ENCODE results near the gene IFT27. TPM values are rescaled to one million over a fixed set of nuclear protein-coding genes. Genes with fewer than 3 reads are reported as not detected.
"Not testable (repeated sequence)": the region's sequence is repeated elsewhere in the genome, so short reads cannot be mapped to it uniquely, and the experiment has no call there.

IFT27 gene
- total RNA-seq, 1 experiment from 2014 or later = 22.6 TPM

- Histone ChIP-seq H3K36me3 (no peaks in the 10 kb centered on the region), H3K27me3 (replicated peaks) (peaks cover 20% of the 10 kb centered on the region; the same call in 1 of the 2 replicates), H3K4me3 (no peak overlapping the region), H3K9me3 (replicated peaks) (no peaks in the 10 kb centered on the region), H3K27ac (no peak overlapping the region), H3K4me1 (replicated peaks) (no peaks in the 10 kb centered on the region)
- DNase-seq (ENCODE audit: low read depth in 1 of 2, low spot score in 2 of 2) = no peak
These were observed 19.9 kb downstream of the IFT27 start for GRCh38 chr22:36756031-36756430.

- no peaks in the 10 kb centered on the region for H3K4me1 ChIP-seq (replicated peaks)
- peaks cover 23% of the 10 kb centered on the region for H3K27me3 ChIP-seq (replicated peaks)
- no peaks in the 10 kb centered on the region for H3K36me3 ChIP-seq
- H3K27ac ChIP-seq = no peak overlapping the region
- DNase-seq (ENCODE audit: low read depth in 1 of 2, low spot score in 2 of 2) = no peak
- H3K9me3 ChIP-seq (replicated peaks) = no peaks in the 10 kb centered on the region
- H3K4me3 ChIP-seq = no peak overlapping the region
These were observed 20.6 kb downstream of the IFT27 start for GRCh38 chr22:36755316-36755715.

DNA sequence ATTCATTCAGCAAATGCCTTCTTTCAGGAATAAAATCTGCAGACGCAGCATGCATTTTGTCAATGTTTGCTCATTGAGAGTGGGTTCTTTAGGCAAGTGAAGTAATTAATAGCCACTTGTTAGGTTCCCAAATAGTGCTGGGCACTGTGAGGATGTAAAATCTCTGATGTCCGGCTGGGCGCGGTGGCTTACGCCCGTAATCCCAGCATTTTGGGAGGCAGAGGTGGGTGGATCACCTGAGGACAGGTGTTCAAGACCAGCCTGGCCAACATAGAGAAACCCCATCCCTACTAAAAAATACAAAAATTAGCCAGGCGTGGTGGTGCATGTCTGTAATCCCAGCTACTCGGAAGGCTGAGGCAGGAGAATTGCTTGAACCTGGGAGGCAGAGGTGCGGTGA lies 21.0 kb downstream of the IFT27 start:
- not testable (repeated sequence) for H3K27ac ChIP-seq; H3K4me1 ChIP-seq (replicated peaks); H3K36me3 ChIP-seq; H3K4me3 ChIP-seq; DNase-seq (ENCODE audit: low read depth in 1 of 2, low spot score in 2 of 2); H3K9me3 ChIP-seq (replicated peaks)
- H3K27me3 ChIP-seq (replicated peaks) = peaks cover 26% of the 10 kb centered on the region

DNA sequence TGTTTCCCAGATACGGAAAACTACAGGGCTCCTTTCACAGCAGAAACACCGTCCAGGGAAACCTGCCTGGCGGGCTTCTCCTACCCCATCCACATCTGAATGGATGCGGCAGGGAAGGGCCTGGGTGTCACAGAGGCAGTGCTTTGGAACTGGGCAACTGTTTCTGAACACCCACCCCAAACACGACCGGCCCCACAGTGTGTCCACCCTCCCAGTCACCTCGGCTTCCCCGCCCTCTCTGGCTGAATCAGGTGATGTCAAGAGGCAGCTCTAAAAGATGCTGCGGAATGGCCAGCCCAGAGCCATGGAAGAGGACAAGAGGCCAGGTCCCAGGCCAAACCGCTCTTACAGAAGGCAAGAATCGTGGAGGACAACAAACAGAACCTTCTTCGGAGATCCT lies 22.0 kb downstream of the IFT27 start:
- no peaks in the 10 kb centered on the region for H3K9me3 ChIP-seq (replicated peaks)
- no peak for DNase-seq (ENCODE audit: low read depth in 1 of 2, low spot score in 2 of 2)
- H3K27me3 ChIP-seq (replicated peaks) = peaks cover 31% of the 10 kb centered on the region
- H3K4me1 ChIP-seq (replicated peaks) = no peaks in the 10 kb centered on the region
- no peaks in the 10 kb centered on the region for H3K36me3 ChIP-seq
- no peak overlapping the region for H3K27ac ChIP-seq
- no peak overlapping the region for H3K4me3 ChIP-seq

GRCh38 chr22:36753120-36753802 lies 22.7 kb downstream of the IFT27 start:
- Histone ChIP-seq H3K4me1 (replicated peaks) (no peaks in the 10 kb centered on the region), H3K4me3 (no peak overlapping the region), H3K9me3 (replicated peaks) (no peaks in the 10 kb centered on the region), H3K27ac (no peak overlapping the region), H3K36me3 (no peaks in the 10 kb centered on the region), H3K27me3 (replicated peaks) (peaks cover 35% of the 10 kb centered on the region)
- DNase-seq (ENCODE audit: low read depth in 1 of 2, low spot score in 2 of 2) = no peak

- no peak overlapping the region for H3K27ac ChIP-seq
- H3K36me3 ChIP-seq = no peaks in the 10 kb centered on the region
- DNase-seq (ENCODE audit: low read depth in 1 of 2, low spot score in 2 of 2) = no peak
- H3K27me3 ChIP-seq (replicated peaks) = peaks cover 45% of the 10 kb centered on the region
- no peaks in the 10 kb centered on the region for H3K4me1 ChIP-seq (replicated peaks)
- no peaks in the 10 kb centered on the region for H3K9me3 ChIP-seq (replicated peaks)
- H3K4me3 ChIP-seq = no peak overlapping the region
These were observed 29.4 kb downstream of the IFT27 start for GRCh38 chr22:36746375-36746970.

GRCh38 chr22:36745301-36745995 lies 30.5 kb downstream of the IFT27 start:
- DNase-seq (ENCODE audit: low read depth in 1 of 2, low spot score in 2 of 2) = no peak
- H3K4me1 ChIP-seq (replicated peaks) = no peaks in the 10 kb centered on the region
- no peaks in the 10 kb centered on the region for H3K36me3 ChIP-seq
- H3K9me3 ChIP-seq (replicated peaks) = no peaks in the 10 kb centered on the region
- peaks cover 43% of the 10 kb centered on the region for H3K27me3 ChIP-seq (replicated peaks)
- no peak overlapping the region for H3K4me3 ChIP-seq
- no peak overlapping the region for H3K27ac ChIP-seq

DNA sequence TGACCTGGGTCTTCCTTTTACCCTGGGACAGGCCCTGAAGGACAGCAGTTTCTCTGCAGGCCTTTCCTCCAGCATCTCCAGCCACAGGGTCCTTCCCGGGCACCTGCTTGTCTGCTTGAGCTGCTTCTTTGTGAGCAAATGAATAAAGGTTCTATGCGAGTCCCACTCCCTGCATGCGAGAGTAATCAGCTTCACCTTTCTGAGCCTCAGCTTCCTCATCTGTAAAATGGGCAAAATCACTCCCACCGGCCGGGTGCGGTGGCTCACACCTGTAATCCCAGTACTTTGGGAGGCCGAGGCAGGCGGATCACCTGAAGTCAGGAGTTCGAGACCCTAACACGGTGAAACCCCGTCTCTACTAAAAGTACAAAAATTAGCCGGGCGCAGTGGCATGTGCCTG lies 31.1 kb downstream of the IFT27 start:
- H3K4me1 ChIP-seq (replicated peaks) = no peaks in the 10 kb centered on the region
- H3K36me3 ChIP-seq = no peaks in the 10 kb centered on the region
- no peak overlapping the region for H3K4me3 ChIP-seq
- DNase-seq (ENCODE audit: low read depth in 1 of 2, low spot score in 2 of 2) = no peak
- no peaks in the 10 kb centered on the region for H3K9me3 ChIP-seq (replicated peaks)
- no peak overlapping the region for H3K27ac ChIP-seq
- H3K27me3 ChIP-seq (replicated peaks) = peaks cover 39% of the 10 kb centered on the region

DNA sequence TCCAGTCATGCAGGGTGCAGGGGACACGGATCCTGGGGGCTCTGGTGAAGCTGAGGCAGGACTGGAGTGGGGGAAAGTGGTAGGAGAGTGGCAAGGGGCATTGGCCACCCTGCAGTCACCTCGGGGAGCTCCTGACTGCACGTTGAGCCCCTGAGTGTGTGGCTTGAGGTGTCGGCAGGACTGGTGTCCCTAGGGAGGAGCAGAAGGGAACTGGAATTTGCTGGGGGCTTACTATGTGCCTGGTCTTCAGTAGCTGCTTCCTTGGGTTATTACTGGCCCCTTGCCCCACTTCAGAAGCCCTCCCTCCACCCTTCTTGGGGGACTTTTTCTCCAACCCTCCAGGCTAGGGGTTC lies 31.5 kb downstream of the IFT27 start:
- H3K9me3 ChIP-seq (replicated peaks) = no peaks in the 10 kb centered on the region

DNA sequence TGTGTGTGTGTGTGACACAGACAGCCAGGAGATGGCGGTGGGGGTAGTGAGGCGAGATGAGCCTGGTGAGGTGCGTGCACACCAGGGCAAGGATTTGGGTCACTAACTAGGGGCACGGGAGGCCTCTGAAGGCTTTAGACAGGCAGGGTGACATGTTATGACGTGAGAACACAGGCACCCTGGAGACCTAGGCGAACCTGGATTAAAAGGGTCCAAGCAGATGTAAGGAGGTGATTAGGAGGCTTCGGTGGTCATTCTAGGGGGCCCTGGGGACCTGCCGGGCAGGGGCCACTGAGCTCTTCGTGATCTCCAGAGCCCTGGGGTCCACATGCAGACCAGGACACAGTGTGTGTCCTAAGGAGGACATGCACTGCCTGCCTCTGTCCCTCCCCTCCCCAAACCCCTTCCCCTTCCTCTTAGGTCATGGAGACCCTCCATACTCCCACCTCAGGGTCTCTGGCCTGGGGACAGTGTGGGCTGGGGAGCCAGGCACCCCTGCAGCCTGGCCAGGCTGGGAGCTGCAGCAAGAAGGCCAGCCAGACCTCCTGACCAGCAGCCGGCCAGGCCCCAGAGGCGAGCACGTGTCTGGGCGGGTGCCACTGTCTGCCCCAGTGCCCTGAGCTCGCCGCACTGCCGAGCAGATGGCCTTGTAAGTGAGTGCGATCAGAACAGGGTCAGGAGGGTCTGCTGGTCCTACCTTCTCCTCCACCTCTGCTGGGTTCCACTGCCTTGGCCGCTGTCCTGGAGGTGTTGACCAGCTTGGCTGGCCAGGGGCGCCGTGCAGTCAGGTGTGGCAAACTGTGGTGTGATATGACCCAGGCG lies 32.1 kb downstream of the IFT27 start:
- H3K36me3 ChIP-seq = no peaks in the 10 kb centered on the region
- no peak for DNase-seq (ENCODE audit: low read depth in 1 of 2, low spot score in 2 of 2)
- no peak overlapping the region for H3K27ac ChIP-seq
- H3K9me3 ChIP-seq (replicated peaks) = no peaks in the 10 kb centered on the region
- no peaks in the 10 kb centered on the region for H3K4me1 ChIP-seq (replicated peaks)
- H3K27me3 ChIP-seq (replicated peaks) = peaks cover 32% of the 10 kb centered on the region
- no peak overlapping the region for H3K4me3 ChIP-seq

More for the DNA sequence above, 31.5 kb downstream of the IFT27 start:
- Histone ChIP-seq H3K36me3 (no peaks in the 10 kb centered on the region), H3K4me3 (no peak overlapping the region), H3K27me3 (replicated peaks) (peaks cover 38% of the 10 kb centered on the region), H3K4me1 (replicated peaks) (no peaks in the 10 kb centered on the region), H3K27ac (no peak overlapping the region)
- no peak for DNase-seq (ENCODE audit: low read depth in 1 of 2, low spot score in 2 of 2)

DNA sequence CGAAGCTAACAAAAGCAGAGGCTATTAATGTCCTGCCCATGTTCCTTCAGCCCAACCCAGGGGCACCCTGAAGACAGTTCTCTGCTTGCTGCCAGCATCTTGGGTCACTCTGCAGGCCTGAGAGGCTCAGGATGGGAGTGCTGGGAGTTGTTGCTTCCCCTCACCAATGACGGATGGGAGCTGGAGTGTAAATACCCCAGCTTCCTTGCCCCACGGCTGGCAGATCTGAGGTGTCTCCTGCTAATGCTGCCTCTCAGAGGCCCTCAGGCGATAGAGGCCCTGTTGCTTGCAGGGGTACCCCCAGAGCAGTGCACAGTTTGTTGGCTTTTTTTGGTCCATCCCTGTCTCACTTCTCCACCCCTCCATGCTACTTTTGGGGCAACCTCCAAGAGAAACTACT lies 32.9 kb downstream of the IFT27 start:
- Histone ChIP-seq H3K4me3 (no peak overlapping the region), H3K36me3 (no peaks in the 10 kb centered on the region), H3K27me3 (replicated peaks) (peaks cover 30% of the 10 kb centered on the region), H3K4me1 (replicated peaks) (no peaks in the 10 kb centered on the region), H3K27ac (no peak overlapping the region), H3K9me3 (replicated peaks) (no peaks in the 10 kb centered on the region)
- no peak for DNase-seq (ENCODE audit: low read depth in 1 of 2, low spot score in 2 of 2)

DNA sequence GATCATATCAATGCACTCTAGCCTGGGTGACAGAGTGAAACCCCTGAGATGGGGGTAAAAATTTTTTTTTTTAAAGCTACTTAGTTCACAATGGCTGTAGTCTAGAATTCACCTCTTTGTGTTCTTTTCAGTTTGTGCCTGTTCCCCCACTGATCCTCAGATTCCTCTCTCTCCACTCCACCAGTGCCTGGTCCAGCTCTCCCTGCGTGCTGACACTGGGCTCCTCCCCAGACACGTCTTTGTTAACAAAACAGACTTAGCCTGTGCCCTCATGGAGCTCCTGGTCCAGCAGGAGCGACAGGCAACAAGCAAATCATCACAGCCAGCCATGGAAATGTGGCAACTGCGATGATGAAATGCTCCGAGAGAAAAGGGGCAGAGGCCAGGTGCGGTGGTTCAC lies 34.0 kb downstream of the IFT27 start:
- Histone ChIP-seq H3K27me3 (replicated peaks) (peaks cover 32% of the 10 kb centered on the region), H3K36me3 (no peaks in the 10 kb centered on the region), H3K27ac (no peak overlapping the region), H3K4me1 (replicated peaks) (no peaks in the 10 kb centered on the region), H3K9me3 (replicated peaks) (no peaks in the 10 kb centered on the region), H3K4me3 (no peak overlapping the region)
- no peak for DNase-seq (ENCODE audit: low read depth in 1 of 2, low spot score in 2 of 2)

DNA sequence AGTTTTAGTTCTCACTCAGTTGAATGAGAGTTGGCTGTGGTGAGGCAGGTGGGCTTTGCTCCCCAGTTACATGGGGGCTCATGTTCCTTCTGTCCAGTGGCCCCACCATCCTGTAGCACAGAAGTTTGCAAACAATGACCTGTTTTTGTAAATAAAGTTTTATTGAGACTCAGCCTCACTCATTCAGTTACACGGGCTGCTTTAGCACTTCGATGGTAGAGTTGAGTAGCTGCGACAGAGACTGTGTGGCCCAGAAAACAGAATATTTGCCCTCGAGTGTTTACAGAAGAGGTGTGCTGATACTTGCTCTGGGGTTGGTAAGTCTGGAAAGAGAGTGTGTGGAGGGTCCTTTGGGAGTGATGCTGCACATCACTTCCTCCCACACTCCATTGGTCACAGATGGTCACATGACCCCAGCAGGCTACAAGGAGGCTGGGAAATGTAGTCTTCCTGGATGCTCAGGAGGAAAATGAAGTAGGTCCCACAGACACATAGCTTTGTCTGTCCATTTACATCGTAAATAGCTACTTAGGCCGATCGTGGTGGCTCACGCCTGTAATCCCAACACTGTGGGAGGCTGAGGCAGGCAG lies 34.6 kb downstream of the IFT27 start:
- no peak for DNase-seq (ENCODE audit: low read depth in 1 of 2, low spot score in 2 of 2)

More for the DNA sequence above, 34.6 kb downstream of the IFT27 start:
- Histone ChIP-seq H3K4me3 (no peak overlapping the region), H3K9me3 (replicated peaks) (no peaks in the 10 kb centered on the region), H3K27ac (no peak overlapping the region), H3K4me1 (replicated peaks) (no peaks in the 10 kb centered on the region), H3K36me3 (no peaks in the 10 kb centered on the region), H3K27me3 (replicated peaks) (peaks cover 32% of the 10 kb centered on the region)

Measured in SJSA1 (cell line).